Esophagus muscularis mucosa (tissue), 4 donors: Measurements from ENCODE around the gene PUM2. TPM values are rescaled to one million over a fixed set of nuclear protein-coding genes. Genes with fewer than 3 reads are reported as not detected.

Experiments
- DNase-seq: peaks from one replicate; pipeline ENCODE4 v3.0.0-alpha.2; 2017; ENCODE audit errors: extremely low spot score
- H3K27ac ChIP-seq, 4 donors: fragments of 200-600 bp; sonication (generic); replicated peaks in 1 of 4; 1 replicate in 3 of 4; 2 replicates in 1 of 4; pipeline ENCODE4 v1.5.1; 2016 to 2019; ENCODE audit warnings: mild to moderate bottlenecking in 1 of 4
- H3K27me3 ChIP-seq, 4 donors: fragments of 200-600 bp; sonication (generic); one replicate each; pipeline versions ENCODE4 v1.5.1 to v1.6.0; 2016 to 2019
- H3K36me3 ChIP-seq, 4 donors: fragments of 200-600 bp; sonication (generic); one replicate each; pipeline ENCODE4 v1.5.1; 2016 to 2019
- H3K4me1 ChIP-seq, 4 donors: fragments of 200-600 bp; sonication (generic); one replicate each; pipeline ENCODE4 v1.5.1; 2016 to 2019
- H3K4me3 ChIP-seq, 4 donors: fragments of 200-600 bp; sonication (generic); 1 replicate in 2 of 4; 2 replicates in 2 of 4; pipeline ENCODE4 v1.5.1; 2016 to 2019; ENCODE audit warnings: mild to moderate bottlenecking in 4 of 4, moderate library complexity in 1 of 4
- H3K9me3 ChIP-seq, 4 donors: fragments of 200-600 bp; sonication (generic); 1 replicate in 3 of 4; 2 replicates in 1 of 4; pipeline ENCODE4 v1.5.1; 2016 to 2019
- CTCF ChIP-seq, 3 experiments: fragments of 200-600 bp in 2 of 3; fragments of 450-650 bp in 1 of 3; sonication (generic) in 2 of 3; IDR thresholded peaks; one replicate each; pipeline ENCODE4 v1.5.1; 2017 to 2019; ENCODE audit warnings: antibody characterized with exemption in 3 of 3, mild to moderate bottlenecking in 2 of 3, moderate library complexity in 1 of 3
- EP300 ChIP-seq: sonication (generic); formaldehyde crosslinking; IDR thresholded peaks from one replicate; pipeline ENCODE4 v1.6.1; 2017; ENCODE audit warnings: antibody characterized with exemption
- POLR2A ChIP-seq: fragments of 450-650 bp; IDR thresholded peaks from one replicate; pipeline ENCODE4 v1.6.1; 2017; ENCODE audit warnings: antibody characterized with exemption, moderate library complexity, mild to moderate bottlenecking, low read depth
- POLR2AphosphoS5 ChIP-seq, 2 donors: sonication (generic); formaldehyde crosslinking; IDR thresholded peaks; one replicate each; pipeline ENCODE4 v1.6.1; 2017; ENCODE audit warnings: antibody characterized with exemption in 2 of 2
- WGBS: methylation state at CpG from one replicate; pipeline ENCODE4 v1.1.5; 2018; 5-methylcytosine and 5-hydroxymethylcytosine counted together
- intact Hi-C: fragments of 100-400 bp; cut with DNase I; formaldehyde crosslinking; loops from one replicate; pipeline ENCODE4 v1.15.1; 2023
- total RNA-seq, 4 donors: library from RNA; depleted of rRNA; stranded (reverse); fragments of >200 nt; gene quantifications; one replicate each; pipeline versions ENCODE4 v1.1.0 to v1.2.1, GENCODE V29; 2016

PUM2 gene
- total RNA-seq, 4 donors from 2014 or later: 73.7 to 113 (median 93.1) TPM

GRCh38 chr2:20361893-20362292 lies 11.2 kb upstream of the PUM2 start:
- intact Hi-C loops: no loop called here
- Histone ChIP-seq H3K4me1 (peaks cover 0 to 4% (median 0%) of the 10 kb centered on the region in 4 donors), H3K36me3 (no peaks in the 10 kb centered on the region), H3K27me3 (no peaks in the 10 kb centered on the region), H3K4me3 (no peak overlapping the region), H3K9me3 (no peaks in the 10 kb centered on the region), H3K27ac (no peak overlapping the region)
- 82% methylated on average over 4 of the region's 4 CpGs for WGBS
- TF ChIP-seq POLR2A (no peak), EP300 (no peak), CTCF (IDR thresholded peaks at IDR 0.05) (no peak), POLR2AphosphoS5 (IDR thresholded peaks at IDR 0.05) (no peak)
- DNase-seq: no peak

GRCh38 chr2:20359096-20359495 lies 8.5 kb upstream of the PUM2 start:
- no peaks in the 10 kb centered on the region for H3K27me3 ChIP-seq
- H3K36me3 ChIP-seq: no peaks in the 10 kb centered on the region
- intact Hi-C loops: no loop called here
- TF ChIP-seq EP300 (no peak), CTCF (IDR thresholded peaks at IDR 0.05) (no peak), POLR2A (no peak), POLR2AphosphoS5 (IDR thresholded peaks at IDR 0.05) (no peak)
- H3K9me3 ChIP-seq: no peaks in the 10 kb centered on the region
- H3K4me3 ChIP-seq: no peak overlapping the region
- WGBS: over 99% methylated on average over 6 of the region's 6 CpGs
- H3K4me1 ChIP-seq: peaks cover 0 to 4% (median 0%) of the 10 kb centered on the region in 4 donors
- no peak overlapping the region for H3K27ac ChIP-seq
- DNase-seq: no peak

- intact Hi-C loops: no loop called here
- Histone ChIP-seq H3K36me3 (no peaks in the 10 kb centered on the region), H3K27me3 (no peaks in the 10 kb centered on the region), H3K27ac (no peak overlapping the region), H3K9me3 (no peaks in the 10 kb centered on the region), H3K4me1 (peaks cover 0 to 6% (median 5%) of the 10 kb centered on the region in 4 donors), H3K4me3 (no peak overlapping the region)
- TF ChIP-seq EP300 (no peak), POLR2AphosphoS5 (IDR thresholded peaks at IDR 0.05) (no peak), CTCF (IDR thresholded peaks at IDR 0.05) (no peak), POLR2A (no peak)
- 86% methylated on average over 13 of the region's 13 CpGs for WGBS
- DNase-seq: peak; percentile 72
Observed at GRCh38 chr2:20357638-20358389, 7.2 kb upstream of the PUM2 start.

- 87% methylated on average over 3 of the region's 3 CpGs for WGBS
- Histone ChIP-seq H3K9me3 (no peaks in the 10 kb centered on the region), H3K27ac (no peak overlapping the region), H3K27me3 (no peaks in the 10 kb centered on the region), H3K4me1 (peaks cover 6 to 24% (median 21%) of the 10 kb centered on the region in 4 donors), H3K36me3 (no peaks in the 10 kb centered on the region), H3K4me3 (no peak overlapping the region)
- intact Hi-C loops: no loop called here
- TF ChIP-seq CTCF (IDR thresholded peaks at IDR 0.05): no peak
- TF ChIP-seq EP300: no peak
- TF ChIP-seq POLR2AphosphoS5 (IDR thresholded peaks at IDR 0.05): no peak
- TF ChIP-seq POLR2A: no peak
- DNase-seq: no peak
Observed at GRCh38 chr2:20356042-20356441, 5.4 kb upstream of the PUM2 start.
